SHP77 (cell line): ENCODE results near the gene DISC1.
A peak's percentile ranks its signal among the peaks of the same experiment; 100 is the strongest.
"Not testable (repeated sequence)": the region's sequence is repeated elsewhere in the genome, so short reads cannot be mapped to it uniquely, and the experiment has no call there.

Experiments used
- DNase-seq, 2 experiments: peaks; one replicate each; lab custom pipeline; 2025; lab: John Stamatoyannopoulos, UW

Gene DISC1

GRCh38 chr1:231774719-231775335 is 148.2 kb downstream of the DISC1 start:
- DNase-seq: no peak

DNA sequence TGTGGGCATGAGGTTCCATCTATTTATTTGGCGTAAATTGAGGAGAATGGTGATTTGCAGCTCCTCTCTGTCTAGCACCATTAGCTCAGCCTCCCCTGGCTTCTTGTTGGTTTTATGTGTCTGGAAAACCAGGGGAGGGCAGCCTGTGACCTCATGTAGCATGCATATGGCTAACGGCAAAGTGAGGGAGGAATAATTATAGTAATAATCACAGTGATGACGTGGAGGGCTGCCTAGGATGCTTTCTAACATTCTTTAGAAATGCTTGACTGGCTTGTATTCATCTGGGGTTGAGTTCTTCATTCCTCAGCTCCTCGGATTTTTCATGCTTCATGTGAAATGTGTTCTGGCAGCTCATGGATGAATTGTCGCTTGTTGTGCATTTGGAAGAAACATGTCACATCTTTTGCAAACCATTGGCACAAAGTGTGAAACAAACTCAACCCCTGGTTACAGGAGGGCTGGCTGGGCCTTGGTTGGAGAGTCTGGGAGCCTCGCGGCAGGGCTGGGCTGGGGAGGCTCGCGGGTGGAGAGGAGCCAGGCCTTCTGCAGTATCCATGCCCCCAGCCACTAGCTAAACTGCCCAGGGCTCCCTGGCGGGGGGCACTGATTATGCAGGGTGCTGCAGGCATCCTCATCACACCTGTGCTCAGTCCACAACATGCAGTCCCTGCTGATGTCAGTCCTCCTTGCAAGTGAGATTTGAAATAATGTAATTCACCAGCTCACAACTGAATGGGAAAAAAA is 149.6 kb downstream of the DISC1 start:
- DNase-seq: no peak

- no peak for DNase-seq
Observed at GRCh38 chr1:231776757-231777062, 150.1 kb downstream of the DISC1 start.

- peak in 1 of 2 experiments; percentile 2 for DNase-seq
Observed at GRCh38 chr1:231778009-231778719, 151.6 kb downstream of the DISC1 start.

DNA sequence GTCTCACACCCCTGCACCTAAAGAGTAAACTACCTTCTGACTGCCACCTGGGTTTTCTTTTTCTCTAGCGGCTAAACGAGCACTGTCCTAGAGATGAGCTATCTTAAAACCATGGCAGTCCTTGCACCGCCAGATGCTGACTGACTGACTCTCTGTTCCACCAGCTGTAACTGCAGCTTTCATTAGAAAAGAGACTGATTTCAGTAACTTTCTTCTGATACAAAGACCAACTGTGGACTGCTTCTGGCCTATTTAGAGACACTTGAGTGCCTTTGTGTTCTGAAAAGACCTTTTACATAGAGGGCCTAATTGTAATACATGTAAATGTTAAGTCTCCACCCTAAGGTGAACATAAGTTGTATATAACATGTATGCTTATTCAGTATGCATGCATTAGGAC is 152.5 kb downstream of the DISC1 start:
- DNase-seq: no peak

DNA sequence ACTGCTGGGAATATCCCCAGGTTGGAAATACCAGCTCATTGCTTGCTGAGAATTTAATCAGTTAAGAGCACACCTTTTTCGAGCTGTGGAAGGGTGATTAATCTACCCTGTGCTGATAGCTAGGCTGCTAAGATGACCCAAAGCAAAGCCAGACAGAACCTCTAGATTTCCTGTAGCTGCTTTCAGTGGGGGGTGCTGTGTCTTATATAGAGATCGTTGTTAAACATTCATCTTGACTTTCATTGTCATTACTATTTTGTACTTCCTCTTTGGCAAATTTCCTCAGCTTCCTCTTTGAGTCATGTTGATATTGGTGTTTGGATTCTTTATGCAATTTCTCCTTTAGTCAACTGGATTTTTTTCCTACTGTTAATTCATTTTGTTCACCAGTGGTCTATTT is 155.3 kb downstream of the DISC1 start:
- no peak for DNase-seq

GRCh38 chr1:231785073-231785472 is 158.5 kb downstream of the DISC1 start:
- not testable (repeated sequence) for DNase-seq

GRCh38 chr1:231786126-231786525 is 159.5 kb downstream of the DISC1 start:
- DNase-seq: no peak

GRCh38 chr1:231792634-231793033 is 166.0 kb downstream of the DISC1 start:
- DNase-seq: no peak

DNA sequence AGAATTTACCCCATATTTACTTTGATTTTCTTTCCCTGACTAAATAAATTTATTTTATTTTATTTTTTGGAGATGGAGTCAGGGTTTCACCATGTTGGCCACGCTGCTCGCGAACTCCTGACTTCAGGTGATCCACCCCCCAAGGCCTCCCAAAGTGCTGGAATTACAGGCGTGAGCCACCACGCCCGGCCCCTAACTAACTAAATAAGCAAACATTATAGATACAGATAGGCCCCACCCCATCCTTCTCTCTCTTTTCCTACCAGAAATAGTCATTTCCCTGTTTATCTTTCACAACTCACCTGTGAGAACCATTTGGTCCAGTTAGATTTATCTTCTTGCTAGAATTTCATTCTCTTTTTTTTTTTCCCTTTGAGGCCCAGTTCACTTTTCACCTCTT is 167.3 kb downstream of the DISC1 start:
- DNase-seq: no peak

GRCh38 chr1:231796141-231796540 is 169.6 kb downstream of the DISC1 start:
- peak in 1 of 2 experiments; percentile 3 for DNase-seq

DNA sequence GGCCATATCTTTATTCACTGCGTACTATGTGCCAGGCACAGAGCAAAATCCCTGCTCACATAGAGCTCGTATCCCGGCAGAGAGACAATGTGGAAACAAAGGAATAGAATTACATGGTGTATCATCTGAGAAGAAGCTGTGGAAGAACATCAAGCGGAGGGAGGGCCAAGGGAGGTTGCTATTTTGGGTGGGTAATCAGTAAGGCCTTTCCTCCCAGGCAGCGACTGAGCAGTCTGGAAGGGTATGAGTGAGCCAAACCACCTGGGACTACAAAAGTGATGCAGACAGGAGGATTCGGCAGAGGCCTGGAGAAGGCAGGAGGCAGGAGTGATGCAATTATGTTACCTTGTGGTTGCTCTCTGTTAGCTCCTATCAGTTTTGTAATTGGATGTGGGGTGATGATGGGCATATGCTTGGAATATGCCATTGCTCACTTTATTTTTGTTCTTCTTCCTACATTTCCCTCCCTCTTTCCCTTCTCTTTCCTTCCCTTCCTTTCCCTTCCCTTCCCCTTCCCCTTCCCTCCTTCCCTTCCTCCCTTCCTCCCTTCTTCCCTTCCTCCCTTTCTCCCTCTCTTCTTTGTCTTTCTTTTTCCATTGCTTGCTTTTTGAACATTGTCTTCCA is 172.9 kb downstream of the DISC1 start:
- no peak for DNase-seq

DNA sequence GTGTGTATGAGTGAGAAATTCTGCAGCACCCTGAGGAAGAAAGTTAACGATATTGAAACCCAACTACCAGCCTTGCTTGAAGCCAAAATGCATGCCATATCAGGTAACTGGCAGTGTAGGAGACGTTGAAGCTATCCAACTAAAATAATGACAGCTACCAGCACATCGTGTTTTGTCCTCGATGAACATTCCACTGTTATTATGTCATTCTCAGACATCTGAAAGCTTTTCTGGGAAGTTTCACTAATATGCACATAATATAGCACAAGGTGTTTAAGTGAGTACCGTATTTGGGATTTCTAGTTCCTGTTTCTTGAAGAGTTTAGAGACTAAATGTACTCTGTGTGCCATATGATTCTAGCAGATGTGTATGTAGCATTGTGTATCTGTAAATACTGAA is 173.5 kb downstream of the DISC1 start:
- DNase-seq: no peak

DNA sequence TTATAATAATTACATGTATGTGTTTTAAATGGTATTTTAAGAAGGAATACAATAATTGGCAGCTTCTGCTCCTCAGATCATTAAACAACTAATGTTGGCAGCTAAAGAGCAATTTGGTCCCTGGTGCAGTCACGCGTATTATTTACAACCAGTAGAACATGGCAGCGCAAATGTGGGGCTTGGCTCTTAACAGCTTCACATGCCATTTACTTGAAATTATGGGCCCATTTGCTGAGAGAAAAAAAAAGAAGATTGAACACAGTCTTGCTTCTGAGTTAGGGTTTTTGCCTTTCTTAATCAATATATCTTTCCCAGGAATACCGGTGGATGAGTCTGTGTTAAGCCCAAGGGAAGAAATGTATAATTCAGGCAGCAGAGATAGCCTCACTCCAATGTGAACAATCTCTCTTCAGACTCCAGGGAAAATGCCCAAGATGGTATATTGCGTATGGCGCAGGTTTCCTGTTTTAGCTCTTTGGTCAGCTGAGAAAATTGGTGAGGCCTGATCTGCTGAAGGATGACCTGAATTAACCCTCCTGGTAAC is 174.5 kb downstream of the DISC1 start:
- DNase-seq: no peak

GRCh38 chr1:231803353-231803752 is 176.8 kb downstream of the DISC1 start:
- DNase-seq: no peak

GRCh38 chr1:231806623-231807495 is 180.3 kb downstream of the DISC1 start:
- DNase-seq: peak; percentile 60 to 68

DNA sequence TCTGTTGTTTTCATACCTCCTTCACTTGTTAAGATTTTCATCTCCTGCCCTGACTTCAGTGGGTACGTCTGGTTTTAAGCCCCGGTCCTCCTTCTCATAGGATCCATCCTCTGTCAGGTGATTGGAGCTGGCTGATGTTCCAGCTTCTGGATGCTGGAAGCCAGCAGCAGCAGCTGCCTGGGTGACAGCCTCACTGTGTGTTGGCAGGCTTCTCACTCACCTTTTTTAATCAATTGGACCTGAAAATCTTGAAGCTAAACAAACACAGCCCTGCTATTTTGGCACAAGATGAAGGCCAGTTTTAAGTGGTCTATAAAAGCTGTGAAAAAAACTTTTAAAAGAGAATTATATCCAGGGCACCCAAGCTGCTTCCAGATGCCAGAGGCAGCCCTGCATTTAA is 181.0 kb downstream of the DISC1 start:
- DNase-seq: peak in 1 of 2 experiments; percentile 5

DNA sequence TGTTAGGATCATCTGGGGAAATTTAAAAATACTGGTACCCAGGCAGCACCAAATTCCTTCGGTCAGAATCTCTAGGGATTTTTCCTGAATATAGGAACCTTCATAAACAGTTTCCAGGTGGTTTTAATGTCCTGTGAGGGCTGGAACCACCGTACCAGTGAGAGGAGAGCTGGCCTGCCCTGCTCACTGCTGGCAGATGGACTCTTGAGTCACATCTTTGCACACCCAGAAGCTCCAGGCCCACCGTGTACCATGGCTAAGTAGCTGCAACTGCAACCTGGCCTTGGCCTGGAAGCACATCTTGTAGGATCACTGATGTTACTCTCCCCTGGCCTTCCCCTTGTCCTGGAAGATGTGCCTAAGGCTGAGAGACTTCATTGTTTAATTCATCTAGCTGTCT is 181.5 kb downstream of the DISC1 start:
- no peak for DNase-seq

GRCh38 chr1:231808990-231809389 is 182.4 kb downstream of the DISC1 start:
- DNase-seq: no peak

GRCh38 chr1:231810415-231810814 is 183.8 kb downstream of the DISC1 start:
- no peak for DNase-seq

DNA sequence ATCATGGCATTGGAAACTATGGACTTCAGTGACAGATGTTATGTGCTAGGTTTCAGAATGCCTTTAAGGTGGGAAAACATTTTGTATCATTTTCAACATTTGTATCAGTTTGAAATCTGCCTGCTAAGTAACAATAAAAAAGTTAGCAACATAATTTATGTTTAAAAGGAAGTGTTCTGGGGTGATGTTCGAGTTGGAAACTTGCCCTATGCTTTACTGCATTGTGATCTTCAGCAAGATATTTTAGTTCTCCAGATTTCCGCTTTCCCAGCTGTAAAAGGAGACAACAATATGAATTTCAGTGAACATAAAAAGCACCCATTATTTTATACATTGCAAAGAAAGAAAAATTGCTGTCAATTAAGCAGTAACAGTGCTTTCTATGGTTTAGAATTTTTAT is 187.4 kb downstream of the DISC1 start:
- no peak for DNase-seq

DNA sequence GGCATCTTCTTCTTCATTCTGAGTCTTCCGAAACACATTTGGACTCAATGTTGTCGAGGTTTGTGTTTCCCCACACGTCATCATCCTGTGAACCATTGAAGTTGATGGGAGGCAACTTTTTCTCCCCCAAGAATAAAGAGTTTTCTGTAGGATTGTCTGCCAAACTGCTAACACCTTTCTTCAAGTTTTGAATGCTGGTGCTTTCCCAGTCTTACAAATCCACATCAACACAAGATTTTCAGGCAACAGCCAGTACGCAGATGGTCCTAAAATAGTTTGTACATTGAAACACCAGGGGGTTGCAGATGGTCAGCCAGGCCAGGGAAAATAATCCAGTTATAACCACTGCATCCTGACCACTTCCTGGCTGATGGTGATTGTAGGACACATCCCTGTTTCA is 187.9 kb downstream of the DISC1 start:
- DNase-seq: no peak
